ENCODE data around the gene CABYR. TPM values are rescaled to one million over a fixed set of nuclear protein-coding genes. Genes with fewer than 3 reads are reported as not detected.
A peak's percentile ranks its signal among the peaks of the same experiment; 100 is the strongest.

CABYR gene
- total and polyA plus RNA-seq, 2 of the 13 experiments (the other 11 are each of a cell fraction or from before 2014, with no cell fraction given) = 0.71 to 0.88 TPM

DNA sequence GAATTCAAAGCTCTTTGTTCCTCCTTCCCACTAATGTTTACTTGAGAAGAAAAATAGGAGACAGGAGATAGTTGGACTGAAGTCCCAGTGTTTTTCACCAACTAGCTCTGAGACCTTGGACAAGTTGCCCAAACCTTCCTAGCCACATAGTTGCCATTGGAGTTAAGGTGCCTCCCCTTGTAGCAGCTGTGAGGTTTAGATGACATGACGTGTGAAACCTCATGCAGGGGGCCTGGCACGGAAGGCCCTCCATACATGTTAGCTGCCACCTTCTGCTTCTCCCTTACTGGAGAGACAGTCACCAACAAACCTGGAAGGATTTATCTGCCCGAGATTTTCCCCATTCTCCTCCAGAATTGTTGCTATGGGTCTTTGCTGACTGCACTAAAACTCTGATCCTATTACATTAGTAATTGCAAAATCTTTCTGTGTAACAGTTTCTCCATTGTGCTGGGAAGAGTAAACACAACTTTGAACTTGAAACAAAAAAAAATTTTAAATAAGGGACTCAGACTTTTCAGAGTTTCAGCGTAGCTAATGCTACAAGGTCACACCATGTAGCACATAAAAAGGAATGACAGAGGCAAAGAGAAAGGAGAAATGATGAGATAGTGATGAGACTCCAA lies 23.8 kb upstream of the CABYR start (continued):
- TF ChIP-seq ZBTB21 (CRISPR knock-in tag; IDR thresholded peaks at IDR 0.05) = no peak
- 0 out of 2 replicates have a peak, but pooled peaks have one; percentile 2 for TF ChIP-seq ZNF205 (CRISPR knock-in tag; IDR thresholded peaks at IDR 0.05)
- TF ChIP-seq ZSCAN9 (CRISPR knock-in tag; IDR thresholded peaks at IDR 0.05; ENCODE audit: borderline replicate concordance) = no peak
- TF ChIP-seq NRL (CRISPR knock-in tag; IDR thresholded peaks at IDR 0.05; ENCODE audit: borderline replicate concordance) = no peak
- TF ChIP-seq, protein P1, sequence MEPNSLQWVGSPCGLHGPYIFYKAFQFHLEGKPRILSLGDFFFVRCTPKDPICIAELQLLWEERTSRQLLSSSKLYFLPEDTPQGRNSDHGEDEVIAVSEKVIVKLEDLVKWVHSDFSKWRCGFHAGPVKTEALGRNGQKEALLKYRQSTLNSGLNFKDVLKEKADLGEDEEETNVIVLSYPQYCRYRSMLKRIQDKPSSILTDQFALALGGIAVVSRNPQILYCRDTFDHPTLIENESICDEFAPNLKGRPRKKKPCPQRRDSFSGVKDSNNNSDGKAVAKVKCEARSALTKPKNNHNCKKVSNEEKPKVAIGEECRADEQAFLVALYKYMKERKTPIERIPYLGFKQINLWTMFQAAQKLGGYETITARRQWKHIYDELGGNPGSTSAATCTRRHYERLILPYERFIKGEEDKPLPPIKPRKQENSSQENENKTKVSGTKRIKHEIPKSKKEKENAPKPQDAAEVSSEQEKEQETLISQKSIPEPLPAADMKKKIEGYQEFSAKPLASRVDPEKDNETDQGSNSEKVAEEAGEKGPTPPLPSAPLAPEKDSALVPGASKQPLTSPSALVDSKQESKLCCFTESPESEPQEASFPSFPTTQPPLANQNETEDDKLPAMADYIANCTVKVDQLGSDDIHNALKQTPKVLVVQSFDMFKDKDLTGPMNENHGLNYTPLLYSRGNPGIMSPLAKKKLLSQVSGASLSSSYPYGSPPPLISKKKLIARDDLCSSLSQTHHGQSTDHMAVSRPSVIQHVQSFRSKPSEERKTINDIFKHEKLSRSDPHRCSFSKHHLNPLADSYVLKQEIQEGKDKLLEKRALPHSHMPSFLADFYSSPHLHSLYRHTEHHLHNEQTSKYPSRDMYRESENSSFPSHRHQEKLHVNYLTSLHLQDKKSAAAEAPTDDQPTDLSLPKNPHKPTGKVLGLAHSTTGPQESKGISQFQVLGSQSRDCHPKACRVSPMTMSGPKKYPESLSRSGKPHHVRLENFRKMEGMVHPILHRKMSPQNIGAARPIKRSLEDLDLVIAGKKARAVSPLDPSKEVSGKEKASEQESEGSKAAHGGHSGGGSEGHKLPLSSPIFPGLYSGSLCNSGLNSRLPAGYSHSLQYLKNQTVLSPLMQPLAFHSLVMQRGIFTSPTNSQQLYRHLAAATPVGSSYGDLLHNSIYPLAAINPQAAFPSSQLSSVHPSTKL (CRISPR knock-in tag; IDR thresholded peaks at IDR 0.05) = peak; percentile 85
- TF ChIP-seq, protein P2, sequence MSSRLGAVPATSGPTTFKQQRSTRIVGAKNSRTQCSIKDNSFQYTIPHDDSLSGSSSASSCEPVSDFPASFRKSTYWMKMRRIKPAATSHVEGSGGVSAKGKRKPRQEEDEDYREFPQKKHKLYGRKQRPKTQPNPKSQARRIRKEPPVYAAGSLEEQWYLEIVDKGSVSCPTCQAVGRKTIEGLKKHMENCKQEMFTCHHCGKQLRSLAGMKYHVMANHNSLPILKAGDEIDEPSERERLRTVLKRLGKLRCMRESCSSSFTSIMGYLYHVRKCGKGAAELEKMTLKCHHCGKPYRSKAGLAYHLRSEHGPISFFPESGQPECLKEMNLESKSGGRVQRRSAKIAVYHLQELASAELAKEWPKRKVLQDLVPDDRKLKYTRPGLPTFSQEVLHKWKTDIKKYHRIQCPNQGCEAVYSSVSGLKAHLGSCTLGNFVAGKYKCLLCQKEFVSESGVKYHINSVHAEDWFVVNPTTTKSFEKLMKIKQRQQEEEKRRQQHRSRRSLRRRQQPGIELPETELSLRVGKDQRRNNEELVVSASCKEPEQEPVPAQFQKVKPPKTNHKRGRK (CRISPR knock-in tag; IDR thresholded peaks at IDR 0.05) = no peak
- no peak for TF ChIP-seq FOXA1 (IDR thresholded peaks at IDR 0.05)
- peak; percentile 55; the same call in 1 of the 2 replicates for TF ChIP-seq FOXA1 (CRISPR knock-in tag; IDR thresholded peaks at IDR 0.05)
- no peak for TF ChIP-seq ZNF616 (CRISPR knock-in tag; IDR thresholded peaks at IDR 0.05; ENCODE audit: low read depth)
- TF ChIP-seq, protein P3, sequence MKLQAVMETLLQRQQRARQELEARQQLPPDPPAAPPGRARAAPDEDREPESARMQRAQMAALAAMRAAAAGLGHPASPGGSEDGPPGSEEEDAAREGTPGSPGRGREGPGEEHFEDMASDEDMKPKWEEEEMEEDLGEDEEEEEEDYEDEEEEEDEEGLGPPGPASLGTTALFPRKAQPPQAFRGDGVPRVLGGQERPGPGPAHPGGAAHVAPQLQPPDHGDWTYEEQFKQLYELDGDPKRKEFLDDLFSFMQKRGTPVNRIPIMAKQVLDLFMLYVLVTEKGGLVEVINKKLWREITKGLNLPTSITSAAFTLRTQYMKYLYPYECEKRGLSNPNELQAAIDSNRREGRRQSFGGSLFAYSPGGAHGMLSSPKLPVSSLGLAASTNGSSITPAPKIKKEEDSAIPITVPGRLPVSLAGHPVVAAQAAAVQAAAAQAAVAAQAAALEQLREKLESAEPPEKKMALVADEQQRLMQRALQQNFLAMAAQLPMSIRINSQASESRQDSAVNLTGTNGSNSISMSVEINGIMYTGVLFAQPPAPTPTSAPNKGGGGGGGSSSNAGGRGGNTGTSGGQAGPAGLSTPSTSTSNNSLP (IDR thresholded peaks at IDR 0.05; ENCODE audit: low read depth, low read length) = no peak
- no peak for TF ChIP-seq FIP1L1 (IDR thresholded peaks at IDR 0.05; ENCODE audit: borderline replicate concordance, insufficient read depth, low read depth, low read length)
- TF ChIP-seq, protein P4, sequence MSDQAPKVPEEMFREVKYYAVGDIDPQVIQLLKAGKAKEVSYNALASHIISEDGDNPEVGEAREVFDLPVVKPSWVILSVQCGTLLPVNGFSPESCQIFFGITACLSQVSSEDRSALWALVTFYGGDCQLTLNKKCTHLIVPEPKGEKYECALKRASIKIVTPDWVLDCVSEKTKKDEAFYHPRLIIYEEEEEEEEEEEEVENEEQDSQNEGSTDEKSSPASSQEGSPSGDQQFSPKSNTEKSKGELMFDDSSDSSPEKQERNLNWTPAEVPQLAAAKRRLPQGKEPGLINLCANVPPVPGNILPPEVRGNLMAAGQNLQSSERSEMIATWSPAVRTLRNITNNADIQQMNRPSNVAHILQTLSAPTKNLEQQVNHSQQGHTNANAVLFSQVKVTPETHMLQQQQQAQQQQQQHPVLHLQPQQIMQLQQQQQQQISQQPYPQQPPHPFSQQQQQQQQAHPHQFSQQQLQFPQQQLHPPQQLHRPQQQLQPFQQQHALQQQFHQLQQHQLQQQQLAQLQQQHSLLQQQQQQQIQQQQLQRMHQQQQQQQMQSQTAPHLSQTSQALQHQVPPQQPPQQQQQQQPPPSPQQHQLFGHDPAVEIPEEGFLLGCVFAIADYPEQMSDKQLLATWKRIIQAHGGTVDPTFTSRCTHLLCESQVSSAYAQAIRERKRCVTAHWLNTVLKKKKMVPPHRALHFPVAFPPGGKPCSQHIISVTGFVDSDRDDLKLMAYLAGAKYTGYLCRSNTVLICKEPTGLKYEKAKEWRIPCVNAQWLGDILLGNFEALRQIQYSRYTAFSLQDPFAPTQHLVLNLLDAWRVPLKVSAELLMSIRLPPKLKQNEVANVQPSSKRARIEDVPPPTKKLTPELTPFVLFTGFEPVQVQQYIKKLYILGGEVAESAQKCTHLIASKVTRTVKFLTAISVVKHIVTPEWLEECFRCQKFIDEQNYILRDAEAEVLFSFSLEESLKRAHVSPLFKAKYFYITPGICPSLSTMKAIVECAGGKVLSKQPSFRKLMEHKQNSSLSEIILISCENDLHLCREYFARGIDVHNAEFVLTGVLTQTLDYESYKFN (CRISPR knock-in tag; conservative IDR thresholded peaks at IDR 0.05) = peak; percentile 53
- no peak for TF ChIP-seq MTF2 (CRISPR knock-in tag; IDR thresholded peaks at IDR 0.05; ENCODE audit: borderline replicate concordance)
- TF ChIP-seq SUZ12 (IDR thresholded peaks at IDR 0.05; ENCODE audit: low read depth, low read length) = no peak
- TF ChIP-seq, protein P5, sequence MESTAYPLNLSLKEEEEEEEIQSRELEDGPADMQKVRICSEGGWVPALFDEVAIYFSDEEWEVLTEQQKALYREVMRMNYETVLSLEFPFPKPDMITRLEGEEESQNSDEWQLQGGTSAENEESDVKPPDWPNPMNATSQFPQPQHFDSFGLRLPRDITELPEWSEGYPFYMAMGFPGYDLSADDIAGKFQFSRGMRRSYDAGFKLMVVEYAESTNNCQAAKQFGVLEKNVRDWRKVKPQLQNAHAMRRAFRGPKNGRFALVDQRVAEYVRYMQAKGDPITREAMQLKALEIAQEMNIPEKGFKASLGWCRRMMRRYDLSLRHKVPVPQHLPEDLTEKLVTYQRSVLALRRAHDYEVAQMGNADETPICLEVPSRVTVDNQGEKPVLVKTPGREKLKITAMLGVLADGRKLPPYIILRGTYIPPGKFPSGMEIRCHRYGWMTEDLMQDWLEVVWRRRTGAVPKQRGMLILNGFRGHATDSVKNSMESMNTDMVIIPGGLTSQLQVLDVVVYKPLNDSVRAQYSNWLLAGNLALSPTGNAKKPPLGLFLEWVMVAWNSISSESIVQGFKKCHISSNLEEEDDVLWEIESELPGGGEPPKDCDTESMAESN (CRISPR knock-in tag; conservative IDR thresholded peaks at IDR 0.05) = no peak
- 0 out of 2 replicates have a peak, but pooled peaks have one; percentile 43 for TF ChIP-seq ATF1 (CRISPR knock-in tag; IDR thresholded peaks at IDR 0.05)
- TF ChIP-seq MAFK (conservative IDR thresholded peaks at IDR 0.05 in 1 of 2, IDR thresholded peaks at IDR 0.05 in 1 of 2; ENCODE audit: low read length in 2 of 2) = peak; percentile 61

Measured in HepG2 (cell line).